ENCODE results near the gene INHBE. TPM values are rescaled to one million over a fixed set of nuclear protein-coding genes. Genes with fewer than 3 reads are reported as not detected.

Gene INHBE
- total and polyA plus RNA-seq, 2 of the 8 experiments (the other 6 are each of a cell fraction or from before 2014, with no cell fraction given): 10.2 to 18.8 TPM

DNA sequence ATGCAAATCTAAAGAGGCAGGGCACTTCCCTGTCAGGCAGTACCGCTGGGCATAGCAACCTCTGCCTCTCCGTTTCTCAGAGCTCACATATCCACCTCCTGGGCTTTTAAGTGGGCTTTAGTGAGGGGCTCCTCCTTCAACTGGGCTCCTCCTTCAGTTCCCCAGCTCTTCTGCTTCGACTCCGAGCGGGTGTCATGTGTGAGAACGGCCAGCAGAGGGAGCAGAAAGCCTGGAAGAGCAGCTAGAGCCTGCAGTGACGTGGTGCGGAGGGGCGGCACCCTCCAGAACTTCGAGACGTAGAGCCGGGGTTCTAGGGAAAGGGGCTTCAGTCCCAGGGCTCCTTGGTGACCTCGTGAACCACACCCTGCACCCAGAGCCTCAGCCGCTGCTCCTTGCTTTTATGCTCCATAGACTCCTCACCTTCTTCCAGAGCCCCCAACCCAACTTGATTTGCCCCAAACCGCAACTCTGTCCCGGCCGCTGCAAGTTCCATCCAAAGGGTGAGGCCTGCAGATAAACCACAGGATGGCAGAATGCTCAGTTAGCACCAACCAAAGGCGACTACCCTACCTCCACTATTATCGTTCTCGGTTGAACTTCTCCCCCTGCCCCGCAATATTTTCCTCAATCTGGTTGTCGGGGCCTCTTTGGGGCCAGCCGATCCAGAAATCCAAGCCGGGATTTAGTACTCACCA lies 4.1 kb downstream of the INHBE start:
- Histone ChIP-seq H4K91ac (replicated peaks; ENCODE audit: insufficient read length, low read length) (peak overlapping the region; percentile 8), H3K79me1 (ENCODE audit: low read depth, low read length) (no peaks in the 10 kb centered on the region), H3K9me3 (ENCODE audit: insufficient read depth in 2 of 2, low read depth in 1 of 2, low read length in 1 of 2) (no peaks in the 10 kb centered on the region), H4K20me1 (replicated peaks in 1 of 2; ENCODE audit: control insufficient read depth in 1 of 2, insufficient read depth in 2 of 2, low read length in 2 of 2) (no peaks in the 10 kb centered on the region), H2BK15ac (ENCODE audit: low read length) (no peak overlapping the region), H3K23ac (ENCODE audit: insufficient read length) (no peak overlapping the region), H2AFZ (ENCODE audit: low read length) (no peak overlapping the region), H3K4ac (replicated peaks; ENCODE audit: insufficient read length, low read depth, low read length) (no peak overlapping the region), H2AK5ac (ENCODE audit: low read depth, low read length) (no peak overlapping the region), H2BK20ac (ENCODE audit: low read length) (no peak overlapping the region), H3K18ac (ENCODE audit: extremely low read depth, low read length) (peak overlapping the region; percentile 55; the same call in 1 of the 2 replicates), H3K14ac (ENCODE audit: insufficient read length) (no peak overlapping the region), H3K4me2 (ENCODE audit: insufficient read depth in 1 of 2, low read depth in 2 of 2, low read length in 2 of 2) (peak overlapping the region; percentile 85 to 95), H2BK120ac (replicated peaks; ENCODE audit: low read depth, low read length) (no peak overlapping the region), H3K36me3 (ENCODE audit: control insufficient read depth in 2 of 4, insufficient read depth in 4 of 4, low read length in 3 of 4) (peaks cover 0 to 4% (median 0%) of the 10 kb centered on the region in 4 experiments; a peak in 2 of 8 replicates), H3K79me2 (ENCODE audit: control insufficient read depth in 1 of 2, insufficient read depth in 2 of 2, low read length in 2 of 2) (peaks cover 0 to 16% of the 10 kb centered on the region in 2 experiments; a peak in 1 of 4 replicates), H3K56ac (replicated peaks; ENCODE audit: insufficient read length, low read depth, low read length) (no peak overlapping the region), H2BK12ac (ENCODE audit: low read depth, low read length) (no peak overlapping the region; the same call in 1 of the 2 replicates), H2BK5ac (ENCODE audit: low read depth, low read length) (0 out of 2 replicates have a peak overlapping the region, but pooled peaks have one; percentile 85), H3K23me2 (ENCODE audit: low read depth, low read length) (peaks cover 14% of the 10 kb centered on the region), H4K5ac (ENCODE audit: insufficient read length, low read depth, low read length) (peak overlapping the region; percentile 37), H3K9ac (replicated peaks in 1 of 4; ENCODE audit: extremely low read depth in 1 of 4, low read depth in 3 of 4, low read length in 3 of 4) (peak overlapping the region in 2 of 4 experiments; percentile 40 to 44; a peak in 4 of 7 replicates), H3K27me3 (replicated peaks in 1 of 4; ENCODE audit: control insufficient read depth in 3 of 4, extremely low read depth in 1 of 4, insufficient read depth in 3 of 4, low read length in 3 of 4) (no peaks in the 10 kb centered on the region), H4K8ac (ENCODE audit: extremely low read depth, insufficient read depth, low read length) (no peak overlapping the region), H3K27ac (ENCODE audit: low read depth, low read length) (peak overlapping the region; percentile 27; the same call in 1 of the 2 replicates), H3K4me1 (replicated peaks in 1 of 4; ENCODE audit: control insufficient read depth in 3 of 4, insufficient read depth in 4 of 4, low read length in 3 of 4) (peaks cover 0 to 32% (median 20%) of the 10 kb centered on the region in 4 experiments; a peak in 6 of 7 replicates), H3K4me3 (ENCODE audit: extremely low read depth in 1 of 4, insufficient read depth in 2 of 4, low read depth in 3 of 4, low read length in 4 of 4) (peak overlapping the region; percentile 51 to 91 (median 76))
- WGBS, 2 experiments (ENCODE audit: extremely low coverage in 1 of 2, insufficient coverage in 1 of 2, insufficient read length in 1 of 2, insufficient replicate concordance in 2 of 2, low coverage in 1 of 2, low lambda C conversion rate in 2 of 2, missing lambda C conversion rate in 1 of 2): 5% methylated on average over 24 of the region's 24 CpGs; no CpG with 5 or more reads in 1 of the 2 experiments
- ChIA-PET CTCF (ENCODE audit: partially characterized antibody) (interaction anchor here (0.6 to 18.5 kb wide), 37 partner anchors 9 to 369 kb away, joined by 3 to 478 read pairs (median 4); partner anchors contain the start of genes ARHGAP9, DDIT3, INHBC and MARS1), POLR2A (ENCODE audit: partially characterized antibody) (interaction anchor here (0.6 to 6.4 kb wide), 23 partner anchors 9 to 371 kb away, joined by 3 to 51 read pairs (median 4); partner anchors contain the start of genes INHBC and SHMT2)
- DNase-seq (ENCODE audit: low read depth in 1 of 2, low spot score in 2 of 2): peak; percentile 98
- FAIRE-seq: peak; percentile 58
- TF ChIP-seq TBP (IDR thresholded peaks at IDR 0.05; ENCODE audit: low read depth, low read length): peak; percentile 85; the same call in 1 of the 2 replicates
- TF ChIP-seq HDAC6 (IDR thresholded peaks at IDR 0.05; ENCODE audit: low read depth, low read length): no peak
- peak; percentile 71 to 78 for TF ChIP-seq RAD21 (IDR thresholded peaks at IDR 0.05 in 1 of 2, conservative IDR thresholded peaks at IDR 0.05 in 1 of 2; ENCODE audit: low read depth in 2 of 2, low read length in 2 of 2)
- peak; percentile 34; the same call in 1 of the 2 replicates for TF ChIP-seq EGR1 (IDR thresholded peaks at IDR 0.05; ENCODE audit: borderline replicate concordance, low read depth, low read length)
- TF ChIP-seq NANOG (IDR thresholded peaks at IDR 0.05; ENCODE audit: insufficient read depth, low read depth, low read length, poor library complexity, severe bottlenecking): peak; percentile 19
- TF ChIP-seq PHF8 (conservative IDR thresholded peaks at IDR 0.05; ENCODE audit: low read depth, low read length): peak; percentile 46; the same call in 1 of the 2 replicates
- peak; percentile 84 for TF ChIP-seq SP1 (IDR thresholded peaks at IDR 0.05; ENCODE audit: low read depth, low read length)
- TF ChIP-seq ASH2L (IDR thresholded peaks at IDR 0.05; ENCODE audit: low read length): peak; percentile 60
- TF ChIP-seq, protein P1, sequence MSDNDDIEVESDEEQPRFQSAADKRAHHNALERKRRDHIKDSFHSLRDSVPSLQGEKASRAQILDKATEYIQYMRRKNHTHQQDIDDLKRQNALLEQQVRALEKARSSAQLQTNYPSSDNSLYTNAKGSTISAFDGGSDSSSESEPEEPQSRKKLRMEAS (IDR thresholded peaks at IDR 0.05): peak; percentile 22; the same call in 1 of the 2 replicates
- TF ChIP-seq SIN3A (conservative IDR thresholded peaks at IDR 0.05 in 1 of 2, IDR thresholded peaks at IDR 0.05 in 1 of 2; ENCODE audit: low read depth in 1 of 2, low read length in 2 of 2): peak; percentile 70 to 80; a peak in 2 of 4 replicates
